Subcutaneous preadipocyte (primary cell): Measurements from ENCODE around the gene VTN. TPM values are rescaled to one million over a fixed set of nuclear protein-coding genes. Genes with fewer than 3 reads are reported as not detected.

Experiments
- total RNA-seq: library from RNA; depleted of rRNA; stranded (reverse); fragments of >200 nt; gene quantifications from 2 replicates; pipeline ENCODE4 v1.2.3, GENCODE V29; 2012

Gene VTN
- not detected in 2 replicates for total RNA-seq

GRCh38 chr17:28370035-28370743 is at the start of gene VTN:
VTN (minus strand) TSS chr17:28370307; CDS start chr17:28370203, 104 bp downstream.

GRCh38 chr17:28405632-28406472 is 35.7 kb upstream of the VTN start, which contains the start of gene SLC46A1:
SLC46A1 (minus strand) TSS chr17:28406212; CDS start chr17:28406114, 98 bp downstream.

GRCh38 chr17:28371245-28372202 is 1.4 kb upstream of the VTN start, which contains the start of gene SARM1:
SARM1 (plus strand) TSS chr17:28371694; CDS start chr17:28372033, 339 bp downstream.

GRCh38 chr17:28364665-28365363 is 5.3 kb downstream of the VTN start, which contains the start of gene SEBOX:
SEBOX (minus strand) TSS chr17:28365199; CDS start chr17:28365151, 48 bp downstream.

GRCh38 chr17:28357061-28357900 is 12.8 kb downstream of the VTN start, which contains the start of gene POLDIP2:
POLDIP2 (minus strand) TSS chr17:28357527; CDS start chr17:28357448, 79 bp downstream.

GRCh38 chr17:28335201-28335958 is 34.7 kb downstream of the VTN start, which contains the start of the genes IFT20 and TNFAIP1:
IFT20 (minus strand) TSS chr17:28335472; CDS start chr17:28331985, 3,487 bp downstream.
TNFAIP1 (plus strand) TSS chr17:28335761; CDS start chr17:28339522, 3,761 bp downstream.

GRCh38 chr17:28318759-28319597 is 51.1 kb downstream of the VTN start, which contains the start of gene TMEM97:
TMEM97 (plus strand) TSS chr17:28319200; CDS start chr17:28319240, 40 bp downstream.

Other genes with a start within 250 kb of the VTN start
- 53.6 and 70.8 TPM in 2 replicates for gene TMEM97, start 51.1 kb downstream of the VTN start, total RNA-seq
- gene IFT20, start 34.8 kb downstream of the VTN start, total RNA-seq = 29.9 and 36.4 TPM in 2 replicates
- gene TNFAIP1, start 34.5 kb downstream of the VTN start, total RNA-seq = 22.8 and 26.0 TPM in 2 replicates
- 80.5 and 81.9 TPM in 2 replicates for gene POLDIP2, start 12.8 kb downstream of the VTN start, total RNA-seq
- gene SEBOX, start 5.1 kb downstream of the VTN start, total RNA-seq = not detected in 2 replicates
- gene SARM1, start 1.4 kb upstream of the VTN start, total RNA-seq = 8.0 and 8.5 TPM in 2 replicates
- gene SLC46A1, start 35.9 kb upstream of the VTN start, total RNA-seq = 4.7 and 4.8 TPM in 2 replicates
- not detected in 2 replicates for gene SLC13A2, start 103.3 kb upstream of the VTN start, total RNA-seq
- not detected in 2 replicates for gene FOXN1, start 136.0 kb upstream of the VTN start, total RNA-seq
- 15.4 and 17.8 TPM in 2 replicates for gene UNC119, start 182.3 kb upstream of the VTN start, total RNA-seq
- 34.2 and 42.0 TPM in 2 replicates for gene PIGS, start 201.2 kb upstream of the VTN start, total RNA-seq
- gene ALDOC, start 206.6 kb upstream of the VTN start, total RNA-seq = 26.1 and 27.6 TPM in 2 replicates
- gene SPAG5, start 228.7 kb upstream of the VTN start, total RNA-seq = 32.3 and 47.3 TPM in 2 replicates
- 5.1 and 9.6 TPM in 2 replicates for gene RSKR, start 243.9 kb upstream of the VTN start, total RNA-seq